Measurements from ENCODE around the gene LRRC58.
"Not testable (repeated sequence)": the region's sequence is repeated elsewhere in the genome, so short reads cannot be mapped to it uniquely, and the experiment has no call there.

Gene LRRC58

DNA sequence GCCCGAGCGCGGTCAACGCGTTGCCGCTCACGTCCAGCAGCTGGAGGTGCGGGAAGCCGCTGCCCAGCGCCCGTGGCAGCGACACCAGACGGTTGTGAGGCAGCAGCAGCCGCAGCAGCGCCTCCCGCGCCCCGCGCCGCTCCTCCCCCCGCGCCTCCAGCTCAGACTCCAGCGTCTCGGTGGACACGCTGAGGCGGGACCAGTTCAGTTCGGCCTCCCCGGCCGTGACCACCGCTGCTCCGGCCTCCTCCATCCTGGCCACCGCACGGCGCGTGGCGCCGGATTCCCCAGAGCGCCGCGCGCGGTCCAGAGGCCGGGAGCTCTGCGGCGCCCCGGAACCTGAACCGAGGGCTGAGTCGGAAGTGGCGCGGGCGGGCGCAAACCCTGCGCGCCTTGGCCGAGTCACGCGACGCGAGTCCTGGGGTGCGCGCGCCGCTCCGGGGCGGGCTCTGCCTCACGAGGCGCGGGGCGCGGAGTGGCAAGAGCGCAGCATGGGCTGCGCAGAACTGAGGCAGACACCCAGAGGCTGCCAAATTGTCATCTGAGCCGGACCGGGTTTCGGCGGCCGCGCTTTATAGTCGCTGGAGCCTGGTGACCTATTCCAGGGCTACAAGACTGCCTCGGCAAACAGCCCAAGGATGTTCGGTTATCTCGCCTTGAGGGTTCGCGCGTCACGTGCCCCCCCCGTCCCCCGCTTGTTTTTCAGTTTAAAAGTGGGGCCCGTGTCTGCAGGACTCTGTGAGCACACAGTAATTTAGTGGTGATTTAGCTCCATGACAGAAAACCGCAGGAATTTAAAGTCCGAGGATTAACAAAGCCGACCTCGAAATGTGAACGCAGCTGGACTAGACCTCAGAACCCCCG is at the start of gene LRRC58:
Gene LRRC58, minus strand, starts transcription at position 364 of the 864 bp plus-strand sequence. Its CDS starts 111 bp downstream, at position 253.
- DNase-seq (ENCODE audit: low read depth): peak; percentile 80

DNA sequence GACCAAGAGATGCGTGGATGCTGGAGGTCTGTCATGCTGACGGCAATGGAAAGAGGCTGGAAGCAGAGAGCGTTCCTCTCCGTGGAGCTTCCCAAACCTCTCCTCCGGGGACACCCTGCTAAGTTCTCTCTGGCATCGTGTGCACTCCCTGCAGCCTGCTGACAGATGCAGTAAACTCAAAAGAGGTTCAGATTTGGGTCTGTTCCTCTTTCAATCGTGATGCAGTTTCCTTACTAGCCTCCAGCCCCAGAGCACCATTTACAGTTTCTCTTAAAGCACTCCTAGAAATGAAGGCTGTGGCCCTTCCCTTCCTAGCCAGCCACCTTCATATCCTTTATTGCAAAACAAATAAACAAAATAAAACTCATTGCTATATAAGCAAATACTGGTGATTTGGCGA is 47.3 kb upstream of the LRRC58 start:
- DNase-seq (ENCODE audit: low read depth): no peak

DNA sequence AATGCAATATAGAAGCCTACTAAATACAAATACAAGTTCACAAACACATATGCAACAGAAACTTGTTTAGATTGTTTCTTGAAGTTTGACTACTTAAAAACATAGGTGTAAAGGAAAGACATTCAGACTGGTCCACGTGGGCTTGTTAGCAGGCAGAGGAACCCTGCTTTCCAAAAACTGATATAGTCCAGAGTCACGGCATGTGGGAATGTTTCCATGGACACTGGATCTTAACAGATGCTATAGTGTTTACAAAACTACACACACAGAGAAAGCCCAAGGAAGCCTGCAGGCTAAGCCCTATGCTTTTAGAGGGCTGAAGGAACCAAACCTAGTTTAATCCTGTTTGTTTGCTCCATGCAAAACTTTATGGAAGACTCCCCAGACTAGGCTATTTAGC is 45.2 kb upstream of the LRRC58 start:
- DNase-seq (ENCODE audit: low read depth): no peak

DNA sequence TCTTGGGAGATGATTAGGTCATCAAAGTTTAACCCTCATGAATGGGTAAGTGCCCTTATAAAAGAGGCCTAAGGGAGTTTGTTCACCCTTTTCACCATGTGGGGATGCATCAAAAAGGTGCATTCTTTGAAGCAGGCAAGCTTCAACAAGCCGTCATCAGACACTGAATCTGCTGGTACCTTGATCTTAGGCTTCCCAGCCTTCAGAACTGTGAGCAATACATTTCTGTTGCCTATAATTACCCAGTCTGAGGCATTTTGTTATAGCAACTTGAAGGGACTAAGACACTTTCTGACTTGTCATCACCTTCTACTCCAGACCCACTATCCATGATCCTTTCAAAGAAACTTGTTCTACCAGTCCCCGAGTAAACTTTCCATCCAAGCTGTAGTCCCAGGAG is 44.6 kb upstream of the LRRC58 start:
- DNase-seq (ENCODE audit: low read depth): no peak

DNA sequence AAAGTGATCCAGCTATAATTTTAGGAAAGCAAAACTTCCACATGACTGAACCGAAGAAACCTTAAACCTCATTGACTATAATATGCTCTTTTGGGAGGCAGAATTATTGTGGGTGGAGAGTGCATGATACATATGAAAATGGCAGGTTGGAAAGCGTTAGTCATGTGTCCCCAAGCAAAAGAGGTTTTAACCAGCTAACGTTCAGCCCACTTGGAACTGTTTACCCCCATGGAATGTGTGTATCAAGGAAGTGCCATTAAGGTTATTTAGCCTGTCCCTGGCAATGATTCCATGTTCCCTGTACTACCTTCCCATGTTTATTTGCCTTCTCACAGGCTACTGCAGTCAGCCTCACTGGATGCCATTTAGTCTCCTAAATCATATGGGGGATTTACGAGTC is 44.1 kb upstream of the LRRC58 start:
- no peak for DNase-seq (ENCODE audit: low read depth)

DNA sequence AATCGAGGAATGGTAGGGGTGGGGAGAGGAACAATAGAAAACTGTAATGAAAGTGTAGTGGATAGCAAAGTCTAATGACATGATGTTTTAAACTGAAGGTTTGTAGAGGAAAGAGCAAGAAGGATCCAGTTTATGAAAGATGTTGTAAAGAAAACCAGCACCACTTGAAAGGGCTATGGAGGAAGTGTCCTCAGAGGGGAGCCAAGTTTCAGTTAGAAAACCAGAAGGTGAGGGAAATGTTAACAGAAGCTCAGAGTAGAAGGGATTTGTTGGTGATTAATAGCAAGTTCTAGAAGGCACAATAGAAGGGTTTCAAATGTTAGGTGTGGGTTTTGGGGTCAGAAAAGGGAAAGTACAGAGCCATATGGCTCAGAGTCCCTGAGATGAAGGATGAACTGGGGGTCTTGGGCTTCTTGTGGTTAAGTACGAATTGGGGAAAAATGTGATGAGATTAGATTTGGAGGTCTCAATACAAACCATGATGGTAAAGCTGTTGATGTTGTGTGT is 33.8 kb upstream of the LRRC58 start:
- no peak for DNase-seq (ENCODE audit: low read depth)

DNA sequence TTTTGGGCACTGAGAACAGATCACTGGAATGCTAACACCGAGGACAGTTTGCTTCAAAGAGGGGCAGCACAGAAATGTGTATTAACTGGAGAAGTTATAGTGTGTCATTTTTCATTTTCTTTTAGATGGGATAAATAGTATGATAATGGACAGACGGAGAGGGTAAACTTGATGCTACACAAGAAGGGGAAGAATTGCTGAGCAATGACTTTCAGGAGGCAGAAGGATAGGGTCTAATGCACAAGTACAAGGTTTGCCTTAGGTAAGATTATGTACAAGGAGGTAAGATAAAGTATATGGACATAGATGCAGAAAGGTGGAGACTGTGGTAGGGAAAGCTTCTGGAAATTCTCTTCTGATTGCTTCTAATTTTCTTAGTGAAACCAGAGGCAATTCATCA is 32.3 kb upstream of the LRRC58 start:
- no peak for DNase-seq (ENCODE audit: low read depth)

DNA sequence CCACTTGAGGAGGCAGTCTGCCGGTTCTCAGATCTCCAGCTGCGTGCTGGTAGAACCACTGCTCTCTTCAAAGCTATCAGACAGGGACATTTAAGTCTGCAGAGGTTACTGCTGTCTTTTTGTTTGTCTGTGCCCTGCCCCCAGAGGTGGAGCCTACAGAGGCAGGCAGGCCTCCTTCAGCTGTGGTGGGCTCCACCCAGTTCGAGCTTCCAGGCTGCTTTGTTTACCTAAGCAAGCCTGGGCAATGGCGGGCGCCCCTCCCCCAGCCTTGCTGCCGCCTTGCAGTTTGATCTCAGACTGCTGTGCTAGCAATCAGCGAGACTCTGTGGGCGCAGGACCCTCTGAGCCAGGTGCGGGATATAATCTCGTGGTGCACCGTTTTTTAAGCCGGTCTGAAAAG is 28.8 kb upstream of the LRRC58 start:
- not testable (repeated sequence) for DNase-seq (ENCODE audit: low read depth)

DNA sequence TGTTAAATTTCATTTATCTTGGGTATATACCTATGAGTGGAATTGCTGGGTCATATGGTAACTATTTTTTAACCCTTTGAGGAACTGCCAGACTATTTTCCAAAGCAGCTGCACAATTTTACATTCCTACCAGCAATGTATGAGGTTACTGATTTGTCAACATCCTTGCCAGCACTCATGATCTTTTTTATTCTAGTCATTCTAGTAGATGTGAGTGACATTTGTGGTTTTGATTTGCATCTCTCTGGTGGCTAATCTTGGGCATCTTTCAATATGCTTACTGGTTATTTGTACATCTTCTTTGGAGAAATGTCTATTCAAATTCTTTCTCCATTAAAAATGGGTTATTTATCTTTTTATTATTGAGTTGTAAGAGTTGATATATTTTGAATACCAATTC is 21.3 kb upstream of the LRRC58 start:
- no peak for DNase-seq (ENCODE audit: low read depth)

DNA sequence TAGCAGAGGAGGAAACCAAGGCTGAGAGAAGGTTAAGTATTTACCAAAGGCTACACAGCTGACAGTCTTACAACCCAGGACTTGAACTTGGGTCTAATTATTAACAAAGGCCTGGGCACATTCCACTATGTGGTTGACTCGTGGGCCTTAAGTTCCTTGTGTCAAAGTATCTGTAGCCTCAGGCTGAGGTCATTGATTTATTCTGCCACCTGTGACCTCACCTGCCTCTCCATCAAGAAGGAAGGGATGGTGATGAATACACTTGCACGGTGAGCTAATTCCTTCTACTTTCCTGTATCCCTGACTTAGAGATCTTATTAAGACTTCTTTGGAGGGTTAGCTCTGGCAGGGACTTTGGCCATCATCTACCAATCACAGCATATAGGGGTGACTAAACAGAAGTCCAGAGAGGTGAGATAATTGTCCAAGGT is 19.9 kb upstream of the LRRC58 start:
- DNase-seq (ENCODE audit: low read depth): no peak

DNA sequence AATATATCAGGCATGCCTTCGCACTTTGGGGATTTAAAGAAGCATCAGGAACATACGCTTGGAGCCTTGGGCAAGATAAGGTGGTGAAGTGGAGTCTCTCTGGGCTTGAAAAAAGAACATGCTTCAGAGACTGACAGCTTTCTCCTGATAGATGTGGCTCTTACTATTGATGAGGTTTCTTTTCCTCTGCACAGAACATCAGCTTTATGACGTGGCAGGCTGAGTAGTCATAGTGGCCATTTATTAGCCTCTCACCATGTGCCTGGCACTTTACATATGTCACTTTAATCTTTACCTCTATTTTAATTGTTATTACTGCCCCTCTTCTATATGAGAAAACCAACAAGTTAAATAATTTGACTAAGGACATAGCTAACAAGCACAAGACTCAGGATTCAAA is 19.0 kb upstream of the LRRC58 start:
- DNase-seq (ENCODE audit: low read depth): no peak

DNA sequence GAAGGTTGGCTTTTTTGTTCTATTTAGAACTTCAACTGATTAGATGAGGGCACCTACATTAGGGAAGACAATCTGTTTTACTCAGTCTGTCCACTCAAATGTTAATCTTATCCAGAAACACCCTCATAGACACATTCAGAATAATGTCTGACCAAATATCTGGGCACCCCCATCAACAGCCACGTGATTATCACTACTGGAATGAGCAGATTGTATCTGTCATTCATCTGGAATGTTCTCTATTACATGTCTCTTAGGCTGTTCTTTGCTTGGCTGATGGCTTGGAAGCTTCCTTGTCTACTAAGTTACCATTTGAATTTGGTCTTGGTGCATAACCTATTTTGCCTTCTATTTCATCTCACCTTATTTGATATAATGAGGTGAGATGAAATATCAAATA is 15.7 kb upstream of the LRRC58 start:
- no peak for DNase-seq (ENCODE audit: low read depth)

DNA sequence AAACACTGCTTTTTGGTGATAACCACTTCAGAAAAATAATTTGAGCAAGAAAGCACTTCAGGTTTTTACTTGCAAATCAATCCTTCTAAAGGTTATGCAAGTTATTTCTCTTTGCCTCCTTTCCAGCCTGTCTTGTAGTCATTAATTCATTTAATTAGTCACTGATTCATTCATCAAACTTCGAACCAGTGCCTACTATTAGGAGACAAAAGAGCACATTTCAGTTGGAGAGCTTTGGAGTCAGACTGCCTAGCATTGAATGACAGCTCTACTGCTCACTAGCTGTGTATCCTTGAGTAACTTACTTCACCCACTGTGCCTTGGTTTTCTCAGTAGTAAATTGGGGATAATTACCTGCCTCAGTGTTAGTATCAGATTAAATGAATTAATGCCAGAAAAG is 14.9 kb upstream of the LRRC58 start:
- DNase-seq (ENCODE audit: low read depth): no peak

DNA sequence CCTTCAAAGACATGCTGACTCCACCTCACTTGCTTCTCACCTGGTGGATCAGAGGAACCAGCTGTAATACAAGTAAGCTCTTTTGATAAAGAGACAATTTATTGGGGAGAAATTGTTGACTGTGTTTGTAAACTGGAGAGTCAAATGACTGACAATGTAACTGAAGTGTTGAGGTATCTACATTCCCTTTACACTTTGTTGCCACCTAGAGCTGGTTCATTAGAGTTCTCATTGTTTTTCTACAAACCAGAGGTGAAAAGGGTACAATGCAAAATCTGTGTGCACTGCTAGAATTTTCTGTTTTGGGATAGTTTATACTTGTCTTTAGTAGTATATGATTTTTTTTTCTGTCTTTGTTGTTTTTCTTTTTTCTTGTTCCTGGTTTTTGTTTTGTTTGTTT is 8.7 kb upstream of the LRRC58 start:
- DNase-seq (ENCODE audit: low read depth): no peak

DNA sequence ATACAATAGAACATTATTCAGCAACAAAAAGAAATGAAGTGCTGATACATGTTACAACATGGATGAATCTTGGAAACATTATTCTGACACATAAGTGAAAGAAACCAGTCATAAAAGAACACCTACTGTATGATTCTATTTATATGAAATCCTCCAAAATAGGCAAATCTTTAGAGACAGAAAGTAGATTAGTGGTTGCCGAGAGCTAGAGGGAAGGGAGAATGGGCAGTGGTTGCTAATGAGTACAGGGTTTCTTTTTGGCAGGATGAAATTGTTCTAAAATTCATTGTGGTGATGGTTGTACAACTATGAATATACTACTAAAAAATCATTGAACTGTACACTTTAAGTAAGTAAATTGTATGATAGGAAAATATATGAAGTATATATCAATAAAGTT is 6.3 kb upstream of the LRRC58 start:
- DNase-seq (ENCODE audit: low read depth): no peak

DNA sequence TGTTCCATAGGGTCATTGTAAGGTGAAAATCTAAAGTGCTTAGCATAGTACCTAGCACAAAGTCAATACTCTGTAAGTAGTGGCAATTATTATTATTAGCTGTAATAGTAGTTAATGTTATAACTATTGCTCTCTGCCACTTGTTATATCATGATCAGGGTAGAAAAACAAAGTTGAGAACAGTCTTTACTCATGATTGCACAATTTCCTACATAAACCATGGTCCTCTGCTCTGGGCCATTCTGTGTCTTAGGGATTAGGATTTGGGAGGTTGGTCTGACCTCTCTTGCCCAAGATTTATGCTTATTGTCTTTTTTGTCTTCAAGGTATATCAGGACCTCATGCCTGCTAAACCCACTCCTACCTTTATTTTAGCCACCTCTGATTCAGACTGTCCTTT is 4.3 kb upstream of the LRRC58 start:
- DNase-seq (ENCODE audit: low read depth): no peak

DNA sequence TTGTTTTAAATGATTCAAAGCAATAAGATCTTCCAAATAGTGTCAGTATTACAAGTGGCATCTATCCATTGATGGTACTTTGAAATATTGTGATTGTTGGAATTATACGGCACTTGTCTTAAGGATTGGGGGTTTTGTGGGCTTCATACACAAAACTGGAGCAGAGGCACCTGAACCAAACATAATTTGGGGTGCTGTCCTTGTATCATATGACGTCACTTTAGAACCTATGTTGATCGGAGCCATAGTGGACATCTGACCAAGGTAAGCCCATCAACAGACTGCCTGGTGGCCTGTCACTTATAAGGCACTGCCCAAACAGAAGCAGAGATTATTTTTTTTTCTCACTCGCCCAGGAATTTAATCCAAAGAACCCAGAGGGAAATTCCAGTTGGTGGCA is 2.9 kb upstream of the LRRC58 start:
- no peak for DNase-seq (ENCODE audit: low read depth)

DNA sequence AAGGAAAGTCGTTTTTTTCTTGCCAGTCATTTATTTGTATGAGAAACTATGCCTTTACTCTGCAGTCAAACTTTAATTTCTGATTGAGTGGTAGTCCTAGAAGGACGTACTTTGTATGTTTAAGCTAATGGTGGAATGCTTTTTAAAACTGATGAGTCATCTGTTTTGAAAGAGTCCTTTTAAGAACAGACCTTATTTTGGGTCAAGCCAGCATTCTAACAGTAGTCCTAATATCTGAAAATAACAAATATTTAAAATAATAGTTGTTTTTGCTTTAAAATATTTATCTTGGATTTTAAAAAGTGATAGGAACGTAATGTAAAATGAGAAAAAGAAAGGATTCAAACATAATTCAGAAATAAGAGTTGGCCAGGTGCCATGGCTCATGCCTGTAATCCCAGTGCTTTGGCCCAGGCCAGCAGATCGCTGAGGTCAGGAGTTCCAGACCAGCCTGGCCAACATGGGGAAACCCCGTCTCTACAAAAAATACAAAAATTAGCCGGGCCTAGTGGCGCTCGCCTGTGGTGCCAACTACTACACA is 1.3 kb upstream of the LRRC58 start:
- DNase-seq (ENCODE audit: low read depth): no peak

DNA sequence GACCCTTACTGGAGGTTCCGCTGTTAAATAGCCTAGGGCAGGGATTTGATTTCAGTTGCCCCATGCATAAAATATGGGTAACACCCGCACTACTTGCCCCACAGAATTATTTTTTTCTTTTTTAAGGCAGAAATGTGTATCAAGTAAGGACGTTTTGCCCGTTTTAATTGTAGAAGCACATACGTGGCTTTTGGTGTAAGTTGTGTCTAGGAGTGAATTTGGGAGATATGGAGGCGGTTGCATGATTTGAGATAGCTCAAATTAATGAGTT is 636 bp upstream of the LRRC58 start:
- DNase-seq (ENCODE audit: low read depth): no peak

DNA sequence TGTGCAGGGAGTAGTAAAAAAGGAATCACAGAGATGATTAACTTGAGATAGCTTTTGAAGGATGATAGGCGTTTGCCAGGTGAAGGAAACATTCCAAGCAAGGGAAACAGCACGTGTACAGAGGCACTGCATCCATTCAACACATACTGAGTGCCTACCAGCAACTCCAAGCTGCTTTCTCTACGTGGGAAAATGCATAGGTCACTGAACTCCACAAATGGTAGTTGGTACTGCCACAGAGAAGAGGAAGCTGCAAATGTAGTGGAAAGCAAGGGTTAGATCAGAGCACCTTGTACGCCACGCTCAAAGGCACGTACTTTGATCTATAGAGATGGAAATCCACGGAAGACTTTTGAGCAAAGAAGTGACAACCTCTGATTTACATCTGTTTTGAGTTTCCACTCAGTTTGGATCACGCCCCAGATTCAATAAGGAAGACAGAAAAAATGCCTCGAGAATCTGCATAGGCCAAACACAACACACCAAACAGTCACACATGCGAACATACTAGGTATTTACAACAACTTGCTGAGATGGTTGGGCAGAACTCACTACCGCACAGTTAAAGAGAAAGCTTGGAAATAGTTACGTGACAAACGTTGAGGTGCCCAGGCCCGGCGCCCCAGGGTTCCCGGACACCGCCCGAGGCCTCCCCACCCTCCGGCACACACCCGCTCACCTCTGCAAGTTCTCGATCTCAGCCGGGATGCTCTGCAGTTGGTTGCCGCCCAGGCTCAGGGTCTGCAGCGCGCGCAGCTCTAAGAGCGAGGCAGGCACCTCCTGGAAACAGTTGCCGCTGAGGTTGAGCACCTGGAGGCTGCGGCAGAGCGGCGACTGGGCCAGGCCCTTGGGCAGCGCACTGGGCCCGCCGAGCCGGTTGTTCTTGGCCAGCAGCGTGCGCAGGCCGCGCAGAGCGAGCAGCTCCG is 826 bp downstream of the LRRC58 start:
- DNase-seq (ENCODE audit: low read depth): peak; percentile 38

DNA sequence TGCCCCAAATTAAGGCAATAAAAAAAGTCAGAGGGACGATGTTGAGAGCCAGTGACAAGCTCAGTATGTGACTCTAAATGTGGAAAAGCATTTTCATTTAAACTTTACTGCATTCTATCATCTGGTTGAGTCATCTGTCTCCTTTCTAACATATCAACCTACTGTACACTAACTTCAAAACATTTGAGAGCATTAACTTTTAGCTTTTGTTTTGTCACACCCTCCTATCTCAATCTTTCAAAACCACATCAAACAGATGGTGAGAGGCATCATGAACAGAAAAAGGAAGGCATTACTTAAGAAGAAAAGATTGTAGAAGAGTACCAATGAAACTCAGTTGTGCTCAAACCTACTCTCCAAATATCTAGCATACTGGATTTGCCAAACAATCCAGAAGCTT is 4.8 kb downstream of the LRRC58 start:
- no peak for DNase-seq (ENCODE audit: low read depth)

DNA sequence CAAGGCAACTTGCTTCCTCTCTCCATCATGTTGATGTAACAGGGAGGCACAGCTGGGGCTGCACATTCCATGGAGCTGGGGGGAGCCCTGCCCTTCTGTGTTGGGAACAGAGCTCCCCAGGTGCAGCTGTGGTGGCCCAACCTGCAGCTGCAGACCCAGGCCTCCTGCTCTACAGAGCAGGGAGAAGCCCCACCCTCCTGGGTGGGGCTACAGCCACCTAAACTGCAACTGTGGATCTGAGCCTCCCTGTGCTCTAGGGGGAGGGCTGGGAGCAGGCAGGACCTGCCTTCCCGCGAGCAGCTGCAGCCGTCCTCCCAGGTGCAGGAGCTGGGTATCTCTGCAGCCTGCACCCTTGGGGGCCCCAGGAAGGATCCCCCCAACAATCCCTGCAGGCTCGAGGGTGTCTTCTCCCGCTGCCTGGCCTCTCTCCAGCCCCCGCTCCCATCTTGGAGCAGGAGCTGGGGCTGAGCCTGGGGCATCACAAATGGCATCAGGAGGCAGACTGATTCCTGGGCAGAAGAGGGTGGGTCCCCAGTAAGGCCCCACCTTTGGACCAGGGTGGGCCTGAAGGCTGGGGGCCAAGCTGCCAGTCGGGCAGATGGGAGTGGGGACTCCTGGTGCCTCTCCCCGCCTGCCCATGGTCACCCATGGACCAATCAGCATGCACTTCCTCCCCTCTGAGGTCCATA is 7.4 kb downstream of the LRRC58 start:
- no peak for DNase-seq (ENCODE audit: low read depth)
